Tibial nerve (tissue), 4 donors: ENCODE results near the gene MACF1.
"Not testable (repeated sequence)": the region's sequence is repeated elsewhere in the genome, so short reads cannot be mapped to it uniquely, and the experiment has no call there.

Experiments
- EP300 ChIP-seq, 2 donors: sonication (generic); formaldehyde crosslinking; IDR thresholded peaks; one replicate each; pipeline ENCODE4 v1.6.1; 2017; ENCODE audit warnings: antibody characterized with exemption in 2 of 2, mild to moderate bottlenecking in 1 of 2
- POLR2A ChIP-seq, 2 donors: fragments of 450-650 bp; IDR thresholded peaks; one replicate each; pipeline ENCODE4 v1.6.1; 2017; ENCODE audit warnings: antibody characterized with exemption in 2 of 2, mild to moderate bottlenecking in 2 of 2, moderate library complexity in 2 of 2
- TF ChIP-seq, protein P1 (sequence below), 5 experiments: fragments of 200-600 bp in 3 of 5; fragments of 450-650 bp in 2 of 5; sonication (generic) in 3 of 5; IDR thresholded peaks; one replicate each; pipeline ENCODE4 v1.5.1; 2016 to 2019; ENCODE audit warnings: antibody characterized with exemption in 5 of 5, mild to moderate bottlenecking in 3 of 5, moderate library complexity in 2 of 5

DNA sequence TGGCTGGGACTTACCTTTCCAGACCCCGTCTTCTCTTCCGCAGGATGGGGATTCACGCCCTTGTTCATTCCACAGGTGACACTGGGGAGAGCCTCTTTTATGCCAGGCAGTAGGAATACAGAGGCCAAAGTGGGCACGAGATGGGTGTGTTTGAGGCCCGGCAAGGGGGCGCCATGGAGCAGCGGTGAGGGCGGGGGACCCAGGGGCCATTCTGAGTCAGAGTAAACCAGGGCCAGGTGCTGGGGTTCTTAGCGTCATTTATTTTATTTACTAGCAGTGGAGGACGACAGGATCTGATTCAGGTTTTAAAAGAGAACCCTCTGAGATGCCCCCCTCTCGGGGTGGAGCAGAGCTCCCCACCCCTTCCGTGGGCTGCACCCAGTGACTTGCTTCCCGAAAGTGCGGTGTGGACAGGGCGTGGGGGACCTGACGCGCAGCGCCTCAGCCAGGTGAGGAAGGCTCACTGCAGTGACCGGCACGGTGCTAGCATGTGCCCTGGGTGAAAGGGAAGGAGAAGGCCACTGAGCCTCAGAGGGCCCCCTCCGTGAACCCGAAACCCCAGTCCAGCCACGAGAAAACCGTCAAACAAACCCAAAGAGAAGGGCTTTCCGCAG lies 307.8 kb downstream of the MACF1 start:
- TF ChIP-seq EP300, POLR2A (IDR thresholded peaks at IDR 0.05): not testable (repeated sequence)
- TF ChIP-seq, protein P1, sequence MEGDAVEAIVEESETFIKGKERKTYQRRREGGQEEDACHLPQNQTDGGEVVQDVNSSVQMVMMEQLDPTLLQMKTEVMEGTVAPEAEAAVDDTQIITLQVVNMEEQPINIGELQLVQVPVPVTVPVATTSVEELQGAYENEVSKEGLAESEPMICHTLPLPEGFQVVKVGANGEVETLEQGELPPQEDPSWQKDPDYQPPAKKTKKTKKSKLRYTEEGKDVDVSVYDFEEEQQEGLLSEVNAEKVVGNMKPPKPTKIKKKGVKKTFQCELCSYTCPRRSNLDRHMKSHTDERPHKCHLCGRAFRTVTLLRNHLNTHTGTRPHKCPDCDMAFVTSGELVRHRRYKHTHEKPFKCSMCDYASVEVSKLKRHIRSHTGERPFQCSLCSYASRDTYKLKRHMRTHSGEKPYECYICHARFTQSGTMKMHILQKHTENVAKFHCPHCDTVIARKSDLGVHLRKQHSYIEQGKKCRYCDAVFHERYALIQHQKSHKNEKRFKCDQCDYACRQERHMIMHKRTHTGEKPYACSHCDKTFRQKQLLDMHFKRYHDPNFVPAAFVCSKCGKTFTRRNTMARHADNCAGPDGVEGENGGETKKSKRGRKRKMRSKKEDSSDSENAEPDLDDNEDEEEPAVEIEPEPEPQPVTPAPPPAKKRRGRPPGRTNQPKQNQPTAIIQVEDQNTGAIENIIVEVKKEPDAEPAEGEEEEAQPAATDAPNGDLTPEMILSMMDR (IDR thresholded peaks at IDR 0.05): not testable (repeated sequence)
